ENCODE measurements around the gene TENT5C. TPM values are rescaled to one million over a fixed set of nuclear protein-coding genes. Genes with fewer than 3 reads are reported as not detected.

The TENT5C gene
- total RNA-seq, 3 donors from 2014 or later: 4.0 to 10.2 (median 10.2) TPM

DNA sequence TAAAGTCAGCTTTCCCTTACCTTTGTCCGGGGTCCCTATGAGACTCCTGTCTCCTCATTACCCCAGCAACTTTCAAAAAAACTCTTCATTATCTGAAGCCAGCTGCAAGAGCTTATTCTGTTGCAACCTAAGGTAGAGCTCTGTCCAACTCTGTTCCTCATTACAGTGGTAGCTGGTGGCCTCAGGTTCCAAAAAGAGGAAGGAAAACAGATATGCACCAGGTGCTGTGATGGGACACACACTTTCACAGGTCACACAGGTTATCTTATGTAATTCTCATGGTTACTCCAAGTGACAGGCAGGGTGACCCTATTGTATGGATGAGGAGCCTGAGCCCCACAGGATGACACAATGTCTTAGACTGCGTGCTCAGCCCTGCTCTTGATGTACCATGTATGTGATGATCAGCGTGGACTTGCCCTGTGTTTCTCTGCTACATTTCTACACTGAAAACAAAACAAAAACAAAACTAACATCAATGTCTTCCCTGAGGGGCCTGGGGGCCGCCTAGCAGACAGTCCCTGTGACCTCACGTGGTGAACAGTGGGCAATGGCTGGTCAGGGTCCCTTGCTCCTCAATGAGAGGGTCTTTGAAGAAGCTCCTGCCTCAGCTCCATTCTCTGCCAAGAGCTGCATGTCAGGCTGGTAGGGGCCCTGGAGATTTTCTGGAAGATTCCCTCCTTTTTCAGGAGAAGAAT, 9.7 kb upstream of the TENT5C start:
- DNase-seq (ENCODE audit: low spot score in 2 of 2): no peak
- no peak overlapping the region for H3K27ac ChIP-seq
- TF ChIP-seq POLR2A (IDR thresholded peaks at IDR 0.05) (no peak), POLR2AphosphoS5 (IDR thresholded peaks at IDR 0.05) (no peak)
- TF ChIP-seq, protein P1, sequence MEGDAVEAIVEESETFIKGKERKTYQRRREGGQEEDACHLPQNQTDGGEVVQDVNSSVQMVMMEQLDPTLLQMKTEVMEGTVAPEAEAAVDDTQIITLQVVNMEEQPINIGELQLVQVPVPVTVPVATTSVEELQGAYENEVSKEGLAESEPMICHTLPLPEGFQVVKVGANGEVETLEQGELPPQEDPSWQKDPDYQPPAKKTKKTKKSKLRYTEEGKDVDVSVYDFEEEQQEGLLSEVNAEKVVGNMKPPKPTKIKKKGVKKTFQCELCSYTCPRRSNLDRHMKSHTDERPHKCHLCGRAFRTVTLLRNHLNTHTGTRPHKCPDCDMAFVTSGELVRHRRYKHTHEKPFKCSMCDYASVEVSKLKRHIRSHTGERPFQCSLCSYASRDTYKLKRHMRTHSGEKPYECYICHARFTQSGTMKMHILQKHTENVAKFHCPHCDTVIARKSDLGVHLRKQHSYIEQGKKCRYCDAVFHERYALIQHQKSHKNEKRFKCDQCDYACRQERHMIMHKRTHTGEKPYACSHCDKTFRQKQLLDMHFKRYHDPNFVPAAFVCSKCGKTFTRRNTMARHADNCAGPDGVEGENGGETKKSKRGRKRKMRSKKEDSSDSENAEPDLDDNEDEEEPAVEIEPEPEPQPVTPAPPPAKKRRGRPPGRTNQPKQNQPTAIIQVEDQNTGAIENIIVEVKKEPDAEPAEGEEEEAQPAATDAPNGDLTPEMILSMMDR (IDR thresholded peaks at IDR 0.05): no peak
- H3K36me3 ChIP-seq: no peaks in the 10 kb centered on the region
- no peak overlapping the region for H3K4me3 ChIP-seq
- intact Hi-C loops (cut with DNase I; ENCODE audit: low total_unique reads): no loop called here
- no peaks in the 10 kb centered on the region for H3K9me3 ChIP-seq
- H3K27me3 ChIP-seq: no peaks in the 10 kb centered on the region
- peaks cover 0 to 12% of the 10 kb centered on the region in 2 donors for H3K4me1 ChIP-seq

DNA sequence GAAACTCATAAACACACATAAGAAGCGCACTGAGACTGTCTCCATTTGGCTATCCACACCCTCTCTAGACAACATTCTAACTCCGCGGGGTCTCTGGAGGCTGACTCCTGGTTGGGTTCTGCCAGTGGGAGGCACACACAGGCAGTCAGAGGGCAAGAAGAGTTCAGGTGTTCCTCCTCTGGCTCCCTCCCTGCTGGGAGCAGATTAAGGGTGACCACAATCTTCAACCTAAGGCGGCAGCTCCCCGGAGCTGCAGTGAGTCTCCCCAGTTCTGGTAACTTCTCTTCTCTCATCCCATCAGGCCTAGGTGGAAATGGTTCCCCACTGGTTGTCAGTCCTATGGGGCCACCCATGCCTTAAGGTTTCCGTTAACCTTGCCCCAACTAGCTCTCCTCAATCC, 7.4 kb upstream of the TENT5C start:
- H3K36me3 ChIP-seq: no peaks in the 10 kb centered on the region
- no peaks in the 10 kb centered on the region for H3K4me1 ChIP-seq
- no peaks in the 10 kb centered on the region for H3K9me3 ChIP-seq
- DNase-seq (ENCODE audit: low spot score in 2 of 2): no peak
- H3K27me3 ChIP-seq: no peaks in the 10 kb centered on the region
- no peak overlapping the region for H3K27ac ChIP-seq
- TF ChIP-seq POLR2A (IDR thresholded peaks at IDR 0.05): no peak
- TF ChIP-seq, protein P1 (IDR thresholded peaks at IDR 0.05): no peak
- no peak for TF ChIP-seq POLR2AphosphoS5 (IDR thresholded peaks at IDR 0.05)
- intact Hi-C loops (cut with DNase I; ENCODE audit: low total_unique reads): no loop called here
- H3K4me3 ChIP-seq: no peak overlapping the region

DNA sequence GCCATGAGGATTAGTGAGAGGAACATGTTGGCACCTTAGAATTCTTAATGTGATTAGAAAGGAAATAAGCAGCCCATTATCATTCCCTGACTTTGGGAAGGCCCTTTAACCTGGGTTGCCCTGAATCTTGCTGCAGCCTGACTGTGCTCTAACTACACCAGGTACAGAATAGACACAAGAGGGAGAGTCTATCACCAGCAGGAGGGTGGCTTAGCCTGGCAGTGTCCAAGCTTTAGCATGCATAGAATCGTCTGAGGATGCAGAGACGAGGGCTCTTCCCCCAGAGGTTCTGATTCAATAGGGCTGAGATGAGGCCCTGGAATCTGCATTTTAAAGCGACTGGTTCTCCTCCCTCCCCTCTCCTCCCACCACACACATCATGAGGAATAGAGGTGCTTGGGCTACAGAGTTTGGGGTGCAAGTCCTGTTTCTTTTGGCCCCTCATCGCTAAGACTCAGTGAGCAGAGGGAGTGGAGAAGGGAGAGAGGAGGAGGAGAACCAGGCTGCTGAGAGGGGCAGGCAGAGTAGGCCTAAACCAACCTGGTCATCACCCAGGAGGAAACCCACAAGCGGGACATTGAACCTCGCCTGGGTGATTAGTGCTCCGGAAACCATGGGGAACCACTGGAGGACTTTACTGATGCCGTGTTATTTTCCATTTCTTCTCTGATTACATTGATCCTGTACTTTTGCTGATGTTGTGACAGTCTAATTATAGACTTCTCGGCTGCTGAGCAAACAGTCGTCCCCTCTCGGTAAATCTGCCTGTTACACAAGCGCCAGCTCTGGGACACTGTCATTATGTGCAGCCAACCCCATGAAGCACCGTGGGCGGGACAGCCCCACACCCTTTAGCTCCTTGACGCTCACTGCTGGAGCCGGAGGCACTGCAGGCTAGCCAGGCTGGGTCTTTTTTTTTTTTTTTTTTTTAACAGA, 6.3 kb upstream of the TENT5C start:
- H3K4me1 ChIP-seq: no peaks in the 10 kb centered on the region
- H3K9me3 ChIP-seq: no peaks in the 10 kb centered on the region
- no peaks in the 10 kb centered on the region for H3K36me3 ChIP-seq
- H3K27ac ChIP-seq: no peak overlapping the region
- TF ChIP-seq, protein P1 (IDR thresholded peaks at IDR 0.05): no peak
- TF ChIP-seq POLR2A (IDR thresholded peaks at IDR 0.05) (no peak), POLR2AphosphoS5 (IDR thresholded peaks at IDR 0.05) (no peak)
- H3K4me3 ChIP-seq: no peak overlapping the region
- no peak for DNase-seq (ENCODE audit: low spot score in 2 of 2)
- no peaks in the 10 kb centered on the region for H3K27me3 ChIP-seq
- intact Hi-C loops (cut with DNase I; ENCODE audit: low total_unique reads): no loop called here

DNA sequence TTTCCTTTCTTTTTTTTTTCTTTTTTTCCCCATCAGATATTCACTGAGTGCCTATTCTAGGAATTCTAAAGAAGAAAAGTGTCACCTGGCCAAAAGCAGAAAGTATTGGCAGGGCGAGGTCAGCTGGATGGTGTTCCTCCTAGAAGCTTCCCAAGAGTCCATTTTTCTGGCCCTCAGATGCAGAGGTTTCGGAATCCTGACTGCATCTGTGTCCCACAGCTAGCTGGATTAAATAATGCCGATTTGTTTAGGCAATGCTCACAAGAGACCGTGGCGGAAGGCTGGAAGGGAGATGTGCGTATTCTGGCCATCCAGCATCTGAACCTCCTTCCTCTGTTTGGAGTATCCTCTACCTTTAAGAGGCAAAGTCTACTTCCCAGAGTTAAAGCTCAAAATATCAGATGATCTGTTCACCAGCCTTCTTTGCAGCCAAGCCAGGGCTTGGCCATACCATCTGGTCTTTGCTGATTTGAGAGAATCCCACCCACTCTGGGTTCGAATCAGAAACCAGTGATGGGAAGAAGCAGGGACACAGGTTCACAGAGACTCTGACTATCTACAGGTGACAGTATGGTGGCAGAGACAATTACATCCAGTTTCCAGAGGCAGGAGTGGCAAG, 5.4 kb upstream of the TENT5C start:
- H3K9me3 ChIP-seq: no peaks in the 10 kb centered on the region
- intact Hi-C loops (cut with DNase I; ENCODE audit: low total_unique reads): no loop called here
- no peaks in the 10 kb centered on the region for H3K36me3 ChIP-seq
- DNase-seq (ENCODE audit: low spot score in 2 of 2): no peak
- H3K27ac ChIP-seq: no peak overlapping the region
- peaks cover 0 to 6% of the 10 kb centered on the region in 2 donors for H3K4me1 ChIP-seq
- TF ChIP-seq POLR2AphosphoS5 (IDR thresholded peaks at IDR 0.05) (no peak), POLR2A (IDR thresholded peaks at IDR 0.05) (no peak)
- TF ChIP-seq, protein P1 (IDR thresholded peaks at IDR 0.05): no peak
- no peaks in the 10 kb centered on the region for H3K27me3 ChIP-seq
- no peak overlapping the region for H3K4me3 ChIP-seq

Measured in breast epithelium (tissue), 4 donors.